Measurements from ENCODE around the gene EEF1AKMT1. TPM values are rescaled to one million over a fixed set of nuclear protein-coding genes. Genes with fewer than 3 reads are reported as not detected.
A peak's percentile ranks its signal among the peaks of the same experiment; 100 is the strongest.

Gene EEF1AKMT1
- total and polyA plus RNA-seq, 11 donors, result 4.5 to 10.2 (median 8.7) TPM

- intact Hi-C loops (cut with DNase I), result no loop called here
- no peaks in the 10 kb centered on the region for H3K27me3 ChIP-seq
- 65 to 99% (median 90%) methylated on average over 6 of the region's 6 CpGs for WGBS, 4 donors
- no peaks in the 10 kb centered on the region for H3K4me1 ChIP-seq
- no peak for DNase-seq
- ATAC-seq, result no peak
- TF ChIP-seq CTCF (IDR thresholded peaks at IDR 0.05) (no peak), POLR2A (IDR thresholded peaks at IDR 0.05) (no peak)
- no peak overlapping the region for H3K4me3 ChIP-seq
- no peaks in the 10 kb centered on the region for H3K9me3 ChIP-seq
- H3K36me3 ChIP-seq, result peaks cover 0 to 17% (median 0%) of the 10 kb centered on the region in 9 donors
- no peak overlapping the region for H3K27ac ChIP-seq
These were observed 45.9 kb downstream of the EEF1AKMT1 start for GRCh38 chr13:20727856-20728255.

- peak in 3 of 5 donors; percentile 49 to 78 (median 72) for DNase-seq
- Histone ChIP-seq H3K4me1 (peaks cover 0 to 18% (median 14%) of the 10 kb centered on the region in 12 donors), H3K9me3 (no peaks in the 10 kb centered on the region), H3K27ac (peak overlapping the region in 2 of 12 donors; percentile 33 to 36), H3K27me3 (peaks cover 0 to 14% (median 0%) of the 10 kb centered on the region in 9 donors), H3K4me3 (peak overlapping the region; percentile 10 to 56 (median 48)), H3K36me3 (no peaks in the 10 kb centered on the region)
- no peak for TF ChIP-seq POLR2A (IDR thresholded peaks at IDR 0.05)
- peak in 2 of 12 donors; percentile 22 to 35 for TF ChIP-seq CTCF (IDR thresholded peaks at IDR 0.05)
- intact Hi-C loops (cut with DNase I), result loop anchor here in 1 of 10 donors (5.0 kb wide), 1 partner anchor 41 kb away; no protein-coding TSS in a partner anchor
- WGBS, 4 donors, result 3 to 11% (median 10%) methylated on average over 30 to 81 of the region's 81 CpGs
- peak in 3 of 4 donors; percentile 51 to 80 (median 74) for ATAC-seq
These were observed 52.1 kb downstream of the EEF1AKMT1 start for GRCh38 chr13:20721454-20722357.

GRCh38 chr13:20721058-20721453 lies 52.7 kb downstream of the EEF1AKMT1 start:
- H3K4me1 ChIP-seq, result peaks cover 0 to 18% (median 14%) of the 10 kb centered on the region in 12 donors
- H3K9me3 ChIP-seq, result no peaks in the 10 kb centered on the region
- H3K36me3 ChIP-seq, result no peaks in the 10 kb centered on the region
- DNase-seq, result no peak
- ATAC-seq, result peak in 1 of 4 donors; percentile 6
- 76 to 84% (median 76%) methylated on average over 11 to 16 of the region's 16 CpGs for WGBS, 4 donors
- peak overlapping the region in 4 of 12 donors; percentile 35 to 54 (median 50) for H3K4me3 ChIP-seq
- intact Hi-C loops (cut with DNase I), result loop anchor here in 1 of 10 donors (5.0 kb wide), 1 partner anchor 41 kb away; no protein-coding TSS in a partner anchor
- H3K27me3 ChIP-seq, result peaks cover 0 to 14% (median 0%) of the 10 kb centered on the region in 9 donors
- no peak overlapping the region for H3K27ac ChIP-seq
- TF ChIP-seq POLR2A (IDR thresholded peaks at IDR 0.05) (no peak), CTCF (IDR thresholded peaks at IDR 0.05) (no peak)

- no peak for ATAC-seq
- Histone ChIP-seq H3K4me1 (peaks cover 0 to 18% (median 14%) of the 10 kb centered on the region in 12 donors), H3K27me3 (peaks cover 0 to 14% (median 0%) of the 10 kb centered on the region in 9 donors), H3K36me3 (no peaks in the 10 kb centered on the region), H3K27ac (no peak overlapping the region), H3K4me3 (no peak overlapping the region), H3K9me3 (no peaks in the 10 kb centered on the region)
- DNase-seq, result no peak
- WGBS, 4 donors, result 83 to 96% (median 85%) methylated on average over 11 of the region's 11 CpGs
- intact Hi-C loops (cut with DNase I), result loop anchor here in 1 of 10 donors (5.0 kb wide), 1 partner anchor 42 kb away; no protein-coding TSS in a partner anchor
- TF ChIP-seq POLR2A (IDR thresholded peaks at IDR 0.05) (no peak), CTCF (IDR thresholded peaks at IDR 0.05) (no peak)
These were observed 53.3 kb downstream of the EEF1AKMT1 start for GRCh38 chr13:20720499-20720898.

All from heart left ventricle (tissue), 16 donors.